HUES64 (cell line): Measurements from ENCODE around the gene ARHGEF37.
"Not testable (repeated sequence)": the region's sequence is repeated elsewhere in the genome, so short reads cannot be mapped to it uniquely, and the experiment has no call there.

Experiments
- H3K27ac ChIP-seq: 2 replicates; pipeline ENCODE4 v1.7.0; 2013; ENCODE audit warnings: low read depth, low read length, inconsistent platforms
- H3K27me3 ChIP-seq: 2 replicates; pipeline ENCODE4 v1.6.1; 2013; ENCODE audit warnings: mild to moderate bottlenecking, low read length; ENCODE audit not compliant: insufficient read depth
- H3K36me3 ChIP-seq: 2 replicates; pipeline ENCODE4 v1.6.1; 2013; ENCODE audit warnings: mild to moderate bottlenecking, low read length; ENCODE audit not compliant: insufficient read depth
- H3K4me1 ChIP-seq: 2 replicates; pipeline ENCODE4 v1.6.1; 2013; ENCODE audit warnings: mild to moderate bottlenecking, low read length, moderate library complexity; ENCODE audit not compliant: insufficient read depth
- H3K4me3 ChIP-seq: 2 replicates; pipeline ENCODE4 v1.5.1; 2013; ENCODE audit warnings: mild to moderate bottlenecking, low read length, moderate library complexity
- H3K9ac ChIP-seq: 2 replicates; pipeline ENCODE4 v1.6.1; 2013; ENCODE audit warnings: mild to moderate bottlenecking, low read depth, low read length
- H3K9me3 ChIP-seq: 2 replicates; pipeline ENCODE4 v1.6.1; 2013; ENCODE audit warnings: low read depth, low read length; ENCODE audit not compliant: insufficient read depth
- WGBS: fragments of 150-250, 120-280 bp; methylation state at CpG from one replicate; pipeline ENCODE4 v1.1.7; 2013; ENCODE audit warnings: missing lambda C conversion rate; 5-methylcytosine and 5-hydroxymethylcytosine counted together

ARHGEF37 gene

GRCh38 chr5:149549461-149550267 is 31.6 kb upstream of the ARHGEF37 start:
- H3K27me3 ChIP-seq, result no peaks in the 10 kb centered on the region
- H3K27ac ChIP-seq, result peak overlapping the region; percentile 96
- H3K36me3 ChIP-seq, result peaks cover 54% of the 10 kb centered on the region
- WGBS, result 2% methylated on average over 25 of the region's 25 CpGs
- peak overlapping the region; percentile 100 for H3K4me3 ChIP-seq
- peaks cover 23% of the 10 kb centered on the region for H3K4me1 ChIP-seq
- H3K9ac ChIP-seq, result peak overlapping the region; percentile 98
- no peaks in the 10 kb centered on the region for H3K9me3 ChIP-seq

DNA sequence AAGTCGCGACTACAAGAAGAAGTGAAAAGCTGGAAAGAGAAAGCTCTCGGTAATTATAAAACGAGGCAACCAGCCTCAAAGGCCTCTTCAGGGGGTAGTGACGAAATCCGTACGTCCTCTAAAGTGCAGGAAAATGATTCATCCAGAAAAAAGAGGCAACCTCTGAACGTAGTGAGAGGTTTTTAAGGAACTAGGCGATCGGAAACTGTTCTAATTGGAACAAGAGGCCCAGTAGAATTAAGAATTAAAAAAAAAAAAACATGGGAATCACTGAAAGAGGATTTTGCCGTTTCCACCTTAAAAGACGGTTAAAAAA is 31.1 kb upstream of the ARHGEF37 start:
- Histone ChIP-seq H3K4me3 (peak overlapping the region; percentile 100), H3K27ac (peak overlapping the region; percentile 96), H3K9me3 (no peaks in the 10 kb centered on the region), H3K4me1 (peaks cover 20% of the 10 kb centered on the region), H3K36me3 (peaks cover 48% of the 10 kb centered on the region), H3K27me3 (no peaks in the 10 kb centered on the region), H3K9ac (peak overlapping the region; percentile 98)
- WGBS, result under 1% methylated on average over 12 of the region's 12 CpGs

- H3K27me3 ChIP-seq, result no peaks in the 10 kb centered on the region
- H3K36me3 ChIP-seq, result peaks cover 43% of the 10 kb centered on the region
- H3K4me3 ChIP-seq, result peak overlapping the region; percentile 100
- no peaks in the 10 kb centered on the region for H3K9me3 ChIP-seq
- WGBS, result under 1% methylated on average over 40 of the region's 40 CpGs
- peak overlapping the region; percentile 98 for H3K9ac ChIP-seq
- H3K27ac ChIP-seq, result peak overlapping the region; percentile 96
- H3K4me1 ChIP-seq, result peaks cover 15% of the 10 kb centered on the region
Measured at GRCh38 chr5:149550594-149551226, 30.6 kb upstream of the ARHGEF37 start.

- under 1% methylated on average over 66 of the region's 67 CpGs for WGBS
- H3K27ac ChIP-seq, result peak within 1 kb of the TSS; percentile 96
Measured at GRCh38 chr5:149551227-149552037, 29.9 kb upstream of the ARHGEF37 start, which contains the start of gene CSNK1A1. Gene CSNK1A1 (minus strand): TSS chr5:149551439. CDS start chr5:149550964, 475 bp downstream.

DNA sequence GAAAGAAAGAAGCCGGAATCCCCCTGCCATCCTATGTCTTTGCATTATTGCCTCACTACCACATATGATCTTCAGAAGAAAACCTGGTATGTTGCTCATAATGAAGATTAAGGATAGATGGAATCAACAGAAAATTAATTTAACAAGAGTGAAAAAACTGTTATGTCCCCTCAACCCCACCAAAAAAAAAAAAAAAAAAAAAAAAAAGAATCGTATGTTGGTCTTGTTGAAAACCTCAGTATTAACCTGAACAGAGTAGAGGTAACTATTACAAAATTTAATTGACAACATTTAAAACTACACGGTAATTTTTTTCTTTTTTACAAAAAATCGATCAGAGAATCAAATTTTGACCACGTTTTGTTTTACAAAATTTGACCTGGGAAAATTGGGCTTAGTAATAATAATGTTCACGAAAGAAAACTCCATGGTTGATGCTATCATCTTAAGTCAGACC is 29.2 kb upstream of the ARHGEF37 start:
- peaks cover 9% of the 10 kb centered on the region for H3K4me1 ChIP-seq
- WGBS, result 26% methylated on average over 3 of the region's 6 CpGs
- no peaks in the 10 kb centered on the region for H3K9me3 ChIP-seq
- peak overlapping the region; percentile 96 for H3K27ac ChIP-seq
- peaks cover 30% of the 10 kb centered on the region for H3K36me3 ChIP-seq
- H3K27me3 ChIP-seq, result no peaks in the 10 kb centered on the region
- peak overlapping the region; percentile 78 for H3K9ac ChIP-seq
- H3K4me3 ChIP-seq, result peak overlapping the region; percentile 100

More at GRCh38 chr5:149551227-149552037, 29.9 kb upstream of the ARHGEF37 start, which contains the start of gene CSNK1A1:
- Histone ChIP-seq H3K9ac (peak within 1 kb of the TSS; percentile 98), H3K27me3 (no peaks in the 10 kb centered on the region), H3K36me3 (peaks cover 36% of the 10 kb centered on the region), H3K4me3 (peak within 1 kb of the TSS; percentile 100), H3K9me3 (no peaks in the 10 kb centered on the region), H3K4me1 (peaks cover 15% of the 10 kb centered on the region)

DNA sequence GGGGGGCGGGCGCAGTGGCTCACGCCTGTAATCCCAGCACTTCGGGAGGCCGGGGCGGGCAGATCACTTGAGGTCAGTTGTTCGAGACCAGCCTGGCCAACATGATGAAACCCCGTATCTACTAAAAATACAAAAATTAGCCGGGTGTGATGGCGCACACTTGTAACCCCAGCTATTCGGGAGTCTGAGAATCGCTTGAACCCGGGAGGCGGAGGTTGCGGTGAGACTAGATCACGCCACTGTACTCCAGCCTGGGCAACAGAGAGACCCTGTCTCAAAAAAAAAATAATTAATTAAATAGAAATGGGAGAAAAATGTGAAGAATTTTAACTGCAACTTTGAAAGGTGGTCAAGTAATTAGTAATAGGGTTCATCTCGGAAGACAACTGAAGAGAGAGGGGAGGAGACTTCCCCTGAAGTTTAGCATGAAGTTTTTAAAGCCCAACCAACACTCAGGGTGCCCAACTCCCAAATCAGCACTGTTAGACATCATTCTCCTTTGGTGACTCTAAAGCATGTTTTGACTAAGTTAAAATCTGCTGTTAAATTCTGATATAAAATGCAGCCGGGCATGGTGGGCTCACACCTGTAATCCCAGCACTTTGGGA is 28.6 kb upstream of the ARHGEF37 start:
- Histone ChIP-seq H3K4me3 (peak overlapping the region; percentile 100), H3K9ac (peak overlapping the region; percentile 78; the same call in 1 of the 2 replicates), H3K27me3 (no peaks in the 10 kb centered on the region), H3K27ac (peak overlapping the region; percentile 54; the same call in 1 of the 2 replicates), H3K36me3 (peaks cover 24% of the 10 kb centered on the region), H3K9me3 (no peaks in the 10 kb centered on the region), H3K4me1 (peaks cover 3% of the 10 kb centered on the region)
- WGBS, result 61% methylated on average over 18 of the region's 18 CpGs

DNA sequence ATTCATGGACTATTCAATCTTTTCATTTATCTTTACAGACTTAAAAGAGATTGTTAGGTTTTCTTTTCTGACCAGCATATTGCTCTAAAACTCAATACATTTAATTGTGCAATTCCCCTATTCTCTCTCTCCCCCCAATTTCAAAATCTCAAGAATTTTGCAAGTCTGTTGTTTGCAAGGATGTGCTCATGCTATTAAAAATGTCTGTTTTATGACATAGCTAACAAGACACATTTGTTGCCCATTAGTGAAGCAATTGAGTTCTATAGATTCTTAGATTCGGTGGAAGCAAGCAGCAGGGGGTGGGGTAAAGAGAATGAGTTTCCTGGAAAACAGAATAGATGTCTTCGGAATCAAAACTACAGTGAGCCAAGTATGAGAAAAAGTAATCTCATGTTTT is 21.6 kb upstream of the ARHGEF37 start:
- H3K27ac ChIP-seq, result no peak overlapping the region
- H3K9ac ChIP-seq, result no peak overlapping the region
- H3K4me1 ChIP-seq, result peaks cover 36% of the 10 kb centered on the region
- H3K27me3 ChIP-seq, result no peaks in the 10 kb centered on the region
- no peaks in the 10 kb centered on the region for H3K36me3 ChIP-seq
- 87% methylated on average over 2 of the region's 2 CpGs for WGBS
- H3K4me3 ChIP-seq, result no peak overlapping the region
- no peaks in the 10 kb centered on the region for H3K9me3 ChIP-seq

DNA sequence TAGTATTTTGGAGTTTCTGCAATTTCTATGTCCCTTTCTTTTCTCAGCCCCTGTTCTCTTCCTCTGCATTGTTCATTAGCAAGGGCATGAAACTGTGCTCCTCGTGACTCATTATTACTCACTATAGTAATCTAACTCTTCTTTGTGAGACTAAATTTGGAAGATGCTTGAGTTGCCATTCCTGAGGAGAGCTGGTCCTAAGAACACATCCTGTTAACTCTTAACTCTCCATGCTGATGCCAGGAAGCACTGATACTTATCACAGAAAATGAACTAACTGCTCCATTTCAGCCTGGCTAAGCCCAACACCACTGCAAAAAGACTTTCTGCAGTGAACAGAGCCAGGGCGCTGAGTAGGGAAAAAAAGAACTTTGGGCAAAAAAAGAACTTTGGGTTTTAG is 19.4 kb upstream of the ARHGEF37 start:
- Histone ChIP-seq H3K4me1 (peaks cover 36% of the 10 kb centered on the region), H3K36me3 (no peaks in the 10 kb centered on the region), H3K27ac (peak overlapping the region; percentile 94), H3K4me3 (no peak overlapping the region), H3K9ac (peak overlapping the region; percentile 74; the same call in 1 of the 2 replicates), H3K27me3 (no peaks in the 10 kb centered on the region), H3K9me3 (no peaks in the 10 kb centered on the region)
- WGBS, result 63% methylated on average over 1 of the region's 2 CpGs

DNA sequence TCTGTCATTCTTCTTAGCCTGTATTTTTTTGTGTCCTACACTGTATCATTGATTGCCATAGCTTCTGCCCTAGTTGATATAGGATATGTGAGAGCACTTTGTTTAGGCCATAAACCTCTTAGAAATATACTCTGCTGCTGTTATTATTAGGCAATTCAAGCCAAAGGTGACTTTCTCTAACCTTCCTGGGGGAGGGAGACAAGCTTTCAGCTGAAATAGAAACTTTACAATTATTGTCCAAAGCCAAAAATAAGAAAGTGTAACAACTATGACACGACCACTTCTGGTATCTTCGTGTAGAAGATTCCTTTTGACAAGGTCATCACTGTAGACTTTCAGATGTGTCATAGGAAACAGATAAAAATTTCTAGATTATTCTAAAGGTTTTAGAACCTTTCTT is 17.8 kb upstream of the ARHGEF37 start:
- no peak overlapping the region; the same call in 1 of the 2 replicates for H3K9ac ChIP-seq
- no peak overlapping the region for H3K4me3 ChIP-seq
- H3K9me3 ChIP-seq, result no peaks in the 10 kb centered on the region
- peaks cover 36% of the 10 kb centered on the region for H3K4me1 ChIP-seq
- no peaks in the 10 kb centered on the region for H3K36me3 ChIP-seq
- 86% methylated on average over 2 of the region's 2 CpGs for whole genome bisulfite sequencing
- peak overlapping the region; percentile 29 for H3K27ac ChIP-seq
- no peaks in the 10 kb centered on the region for H3K27me3 ChIP-seq

GRCh38 chr5:149564542-149565140 is 16.7 kb upstream of the ARHGEF37 start:
- H3K4me3 ChIP-seq, H3K9ac ChIP-seq, H3K27me3 ChIP-seq, H3K36me3 ChIP-seq, H3K9me3 ChIP-seq, H3K27ac ChIP-seq: not testable (repeated sequence)
- peaks cover 34% of the 10 kb centered on the region for H3K4me1 ChIP-seq
- 62% methylated on average over 15 of the region's 15 CpGs for WGBS
